Measurements from ENCODE around the gene NPC2.

The NPC2 gene

DNA sequence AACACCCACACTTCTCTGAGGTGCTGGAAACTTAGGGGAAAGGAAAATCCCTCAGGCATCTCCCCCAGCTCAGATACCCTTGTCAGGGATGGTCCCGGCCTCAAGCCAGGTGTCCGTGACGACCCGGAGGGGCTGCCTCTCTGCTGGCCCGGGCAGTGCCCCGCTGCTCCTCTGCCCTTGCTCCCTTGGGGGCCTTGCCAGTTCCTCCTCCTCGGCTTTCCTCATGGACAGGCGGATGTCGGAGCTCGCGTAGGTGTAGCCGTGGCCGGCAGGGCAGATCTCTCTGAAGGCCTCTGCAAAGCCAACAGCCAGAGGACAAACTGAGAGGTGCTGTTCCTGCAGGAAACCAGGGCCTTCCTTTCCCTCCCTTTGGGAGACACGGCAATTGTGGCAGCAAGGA is 35.3 kb upstream of the NPC2 start:
- in situ Hi-C loops (cut with MboI; ENCODE audit: low sequenced_read_pairs, unreplicated experiment): no loop called here
- TF ChIP-seq, protein P1, sequence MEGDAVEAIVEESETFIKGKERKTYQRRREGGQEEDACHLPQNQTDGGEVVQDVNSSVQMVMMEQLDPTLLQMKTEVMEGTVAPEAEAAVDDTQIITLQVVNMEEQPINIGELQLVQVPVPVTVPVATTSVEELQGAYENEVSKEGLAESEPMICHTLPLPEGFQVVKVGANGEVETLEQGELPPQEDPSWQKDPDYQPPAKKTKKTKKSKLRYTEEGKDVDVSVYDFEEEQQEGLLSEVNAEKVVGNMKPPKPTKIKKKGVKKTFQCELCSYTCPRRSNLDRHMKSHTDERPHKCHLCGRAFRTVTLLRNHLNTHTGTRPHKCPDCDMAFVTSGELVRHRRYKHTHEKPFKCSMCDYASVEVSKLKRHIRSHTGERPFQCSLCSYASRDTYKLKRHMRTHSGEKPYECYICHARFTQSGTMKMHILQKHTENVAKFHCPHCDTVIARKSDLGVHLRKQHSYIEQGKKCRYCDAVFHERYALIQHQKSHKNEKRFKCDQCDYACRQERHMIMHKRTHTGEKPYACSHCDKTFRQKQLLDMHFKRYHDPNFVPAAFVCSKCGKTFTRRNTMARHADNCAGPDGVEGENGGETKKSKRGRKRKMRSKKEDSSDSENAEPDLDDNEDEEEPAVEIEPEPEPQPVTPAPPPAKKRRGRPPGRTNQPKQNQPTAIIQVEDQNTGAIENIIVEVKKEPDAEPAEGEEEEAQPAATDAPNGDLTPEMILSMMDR (IDR thresholded peaks at IDR 0.05; ENCODE audit: borderline replicate concordance, control extremely low read depth, extremely low read depth, insufficient read depth, missing control alignments): no peak
- no peak for DNase-seq (ENCODE audit: low spot score)

DNA sequence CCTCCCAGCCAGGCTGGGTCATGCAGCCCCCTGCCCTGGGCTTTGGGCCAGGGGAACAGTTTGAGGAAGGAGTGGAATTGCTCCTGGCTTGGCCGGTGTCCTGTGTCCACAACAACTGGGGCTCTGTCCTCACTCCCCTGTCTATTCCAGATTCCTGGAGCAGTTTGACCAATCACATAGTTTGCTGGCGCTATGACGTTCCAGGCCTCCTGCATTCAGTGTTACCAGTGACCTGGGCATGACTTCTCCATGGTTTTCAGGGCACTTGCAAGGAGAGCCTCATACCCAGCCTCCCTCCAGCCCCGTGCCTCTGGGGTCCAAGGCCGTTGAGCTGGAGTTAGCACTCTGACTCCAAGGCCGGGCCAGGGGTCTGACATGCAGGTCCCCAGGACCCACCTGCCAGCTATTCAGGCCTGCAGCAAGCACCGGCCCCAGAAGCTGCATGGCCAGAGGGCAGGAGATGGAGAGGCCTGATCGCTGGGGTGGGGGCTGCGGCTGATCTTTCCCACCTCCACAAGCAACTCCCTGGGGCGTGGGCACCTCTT is 34.7 kb upstream of the NPC2 start:
- no peak for DNase-seq (ENCODE audit: low spot score)
- TF ChIP-seq, protein P1 (IDR thresholded peaks at IDR 0.05; ENCODE audit: borderline replicate concordance, control extremely low read depth, extremely low read depth, insufficient read depth, missing control alignments): no peak
- in situ Hi-C loops (cut with MboI; ENCODE audit: low sequenced_read_pairs, unreplicated experiment): no loop called here

DNA sequence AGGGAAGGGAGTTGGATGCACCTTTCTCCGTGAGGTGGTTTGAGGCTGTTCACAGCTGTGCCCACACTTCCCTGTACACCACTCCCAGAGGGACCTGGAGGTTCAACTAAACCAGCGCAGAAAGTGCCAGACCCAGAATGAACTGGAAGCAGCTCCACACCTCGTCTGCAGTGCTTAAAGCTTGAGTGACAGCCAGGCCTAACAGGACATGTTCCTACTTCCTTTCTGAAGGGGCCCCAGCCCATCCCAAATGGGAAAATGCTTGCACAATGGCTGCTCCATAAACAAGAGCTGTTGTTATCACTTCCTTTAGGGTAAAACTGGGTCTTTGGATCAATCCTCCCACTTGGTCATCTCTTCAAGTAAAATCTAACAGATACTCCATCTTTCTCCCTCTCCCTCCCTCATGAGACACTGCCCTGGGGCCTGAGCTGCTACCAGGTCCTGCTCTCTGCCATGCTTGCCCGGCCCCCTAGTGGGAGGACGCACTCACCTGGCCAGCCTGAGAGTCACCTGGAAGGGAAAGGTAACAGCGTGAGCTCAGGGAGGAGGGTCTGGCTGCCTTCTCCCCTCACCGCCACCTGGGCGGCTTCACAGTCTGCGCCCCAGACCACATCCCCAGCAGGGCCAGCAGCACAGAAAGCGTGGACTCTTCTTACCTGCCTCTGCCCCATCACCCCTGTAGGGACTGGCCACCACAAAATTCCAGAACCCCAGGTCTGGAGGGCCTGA is 33.9 kb upstream of the NPC2 start:
- no peak for DNase-seq (ENCODE audit: low spot score)
- TF ChIP-seq, protein P1 (IDR thresholded peaks at IDR 0.05; ENCODE audit: borderline replicate concordance, control extremely low read depth, extremely low read depth, insufficient read depth, missing control alignments): no peak
- in situ Hi-C loops (cut with MboI; ENCODE audit: low sequenced_read_pairs, unreplicated experiment): no loop called here

DNA sequence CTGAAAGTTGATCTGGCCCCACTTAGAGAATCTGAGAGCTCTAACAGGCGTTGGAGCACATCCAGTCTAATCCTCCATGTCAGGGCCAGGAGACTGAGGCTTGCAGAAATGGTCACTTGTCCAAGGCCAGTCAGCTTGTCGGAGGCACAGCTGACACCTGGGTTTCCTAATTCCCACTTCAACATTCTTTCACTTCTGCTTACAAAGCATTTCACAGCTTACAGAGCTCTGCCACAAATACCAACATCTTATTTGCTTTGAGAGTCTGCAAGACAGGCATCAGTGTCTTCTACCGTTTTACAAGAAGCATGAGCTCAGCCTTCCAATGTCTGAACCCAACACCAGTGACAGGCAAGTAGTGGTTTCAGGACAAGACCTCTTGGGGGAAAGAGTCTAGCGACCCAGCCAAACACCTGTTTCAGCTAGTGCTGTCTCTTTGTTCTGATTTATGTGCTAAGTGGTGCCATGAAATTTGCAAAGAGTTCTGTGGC is 32.3 kb upstream of the NPC2 start:
- TF ChIP-seq, protein P1 (IDR thresholded peaks at IDR 0.05; ENCODE audit: borderline replicate concordance, control extremely low read depth, extremely low read depth, insufficient read depth, missing control alignments): no peak
- no peak for DNase-seq (ENCODE audit: low spot score)
- in situ Hi-C loops (cut with MboI; ENCODE audit: low sequenced_read_pairs, unreplicated experiment): no loop called here

DNA sequence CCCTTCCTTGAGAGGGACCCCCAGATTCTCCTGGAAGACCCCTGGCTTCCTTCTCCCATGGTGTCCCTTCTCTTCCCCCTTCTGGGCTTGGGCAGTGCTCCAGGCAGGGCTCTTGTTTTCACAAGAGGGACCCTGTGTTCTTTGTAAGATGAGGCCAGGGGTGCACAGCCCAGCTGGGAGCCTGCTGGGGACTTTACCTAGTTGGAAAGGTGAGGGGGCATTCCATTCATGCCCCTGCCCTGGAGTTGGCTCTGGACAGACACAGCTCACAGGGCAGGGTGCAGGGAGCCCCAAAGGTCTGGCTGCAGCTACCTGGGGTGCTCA is 31.7 kb upstream of the NPC2 start:
- TF ChIP-seq, protein P1 (IDR thresholded peaks at IDR 0.05; ENCODE audit: borderline replicate concordance, control extremely low read depth, extremely low read depth, insufficient read depth, missing control alignments): no peak
- no peak for DNase-seq (ENCODE audit: low spot score)
- in situ Hi-C loops (cut with MboI; ENCODE audit: low sequenced_read_pairs, unreplicated experiment): no loop called here

DNA sequence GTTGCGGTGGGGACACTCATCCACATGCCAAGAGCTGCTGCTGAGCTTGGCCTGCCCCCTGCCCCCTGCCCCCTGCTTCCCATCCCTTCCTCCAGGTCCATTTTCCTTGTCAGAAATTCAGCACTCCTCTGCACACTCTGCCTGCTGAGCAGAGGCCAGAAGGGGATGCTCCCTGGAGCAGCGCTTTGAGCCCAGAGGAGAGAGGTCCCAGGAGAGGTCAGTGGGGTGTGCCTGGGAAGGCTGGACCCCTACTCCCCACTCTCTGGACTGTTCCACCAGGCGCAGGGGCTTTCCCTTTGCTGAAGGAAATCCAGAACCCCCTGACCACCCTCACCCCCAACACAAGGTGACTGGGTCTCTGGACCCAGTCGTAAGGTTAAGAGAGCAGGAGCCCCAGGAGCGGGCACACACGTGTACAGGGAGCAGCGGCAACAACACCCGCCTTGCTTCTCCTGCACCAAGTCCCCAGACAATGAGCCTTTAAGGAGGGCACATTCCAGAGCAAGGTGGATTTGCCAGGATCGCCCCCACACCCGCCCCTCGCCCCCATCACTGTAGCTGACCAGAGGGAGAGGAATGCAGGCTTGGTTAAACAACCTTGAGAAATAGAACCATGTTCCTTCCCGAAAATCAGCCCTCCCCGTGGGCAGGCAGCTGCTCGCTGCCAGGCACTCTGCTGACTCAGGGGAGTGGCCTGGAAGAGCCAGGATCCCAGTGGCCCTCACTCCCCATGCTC is 31.1 kb upstream of the NPC2 start:
- in situ Hi-C loops (cut with MboI; ENCODE audit: low sequenced_read_pairs, unreplicated experiment): no loop called here
- TF ChIP-seq, protein P1 (IDR thresholded peaks at IDR 0.05; ENCODE audit: borderline replicate concordance, control extremely low read depth, extremely low read depth, insufficient read depth, missing control alignments): no peak
- no peak for DNase-seq (ENCODE audit: low spot score)

Data from GM13976 (cell line).